Mesodermal cell (in vitro differentiated cells): ENCODE data around the gene DGKG.

Source experiments
- H3K27ac ChIP-seq: 2 replicates; pipeline ENCODE4 v1.7.0; 2013; ENCODE audit warnings: mild to moderate bottlenecking, low read depth, low read length, moderate library complexity; ENCODE audit not compliant: severe bottlenecking
- H3K36me3 ChIP-seq: 2 replicates; pipeline ENCODE4 v1.7.1; 2013; ENCODE audit warnings: mild to moderate bottlenecking, low read length, moderate library complexity; ENCODE audit not compliant: control insufficient read depth, insufficient read depth
- H3K4me1 ChIP-seq: one replicate; pipeline ENCODE4 v1.7.1; 2013; ENCODE audit warnings: mild to moderate bottlenecking, low read length; ENCODE audit not compliant: insufficient read depth, control insufficient read depth, poor library complexity, severe bottlenecking
- H3K4me3 ChIP-seq: 2 replicates; pipeline ENCODE4 v1.7.0; 2013; ENCODE audit warnings: low read length, control low read depth, mild to moderate bottlenecking; ENCODE audit not compliant: insufficient read depth, poor library complexity, severe bottlenecking; ENCODE audit errors: extremely low read depth
- H3K9me3 ChIP-seq: 2 replicates; pipeline ENCODE4 v1.7.1; 2013; ENCODE audit warnings: mild to moderate bottlenecking, low read length, moderate library complexity; ENCODE audit not compliant: control insufficient read depth
- WGBS, 2 experiments: methylation state at CpG; one replicate each; pipeline ENCODE4 v1.1.5; 2013; ENCODE audit warnings: missing lambda C conversion rate in 2 of 2; ENCODE audit not compliant: insufficient coverage in 2 of 2; 5-methylcytosine and 5-hydroxymethylcytosine counted together

Gene DGKG

GRCh38 chr3:186317478-186317877, 44.6 kb downstream of the DGKG start:
- no peaks in the 10 kb centered on the region for H3K36me3 ChIP-seq
- no peak overlapping the region for H3K4me3 ChIP-seq
- H3K27ac ChIP-seq = no peak overlapping the region
- 94 to 96% methylated on average over 4 to 7 of the region's 7 CpGs for WGBS, 2 experiments
- H3K9me3 ChIP-seq = no peaks in the 10 kb centered on the region
- peaks cover 14% of the 10 kb centered on the region for H3K4me1 ChIP-seq

DNA sequence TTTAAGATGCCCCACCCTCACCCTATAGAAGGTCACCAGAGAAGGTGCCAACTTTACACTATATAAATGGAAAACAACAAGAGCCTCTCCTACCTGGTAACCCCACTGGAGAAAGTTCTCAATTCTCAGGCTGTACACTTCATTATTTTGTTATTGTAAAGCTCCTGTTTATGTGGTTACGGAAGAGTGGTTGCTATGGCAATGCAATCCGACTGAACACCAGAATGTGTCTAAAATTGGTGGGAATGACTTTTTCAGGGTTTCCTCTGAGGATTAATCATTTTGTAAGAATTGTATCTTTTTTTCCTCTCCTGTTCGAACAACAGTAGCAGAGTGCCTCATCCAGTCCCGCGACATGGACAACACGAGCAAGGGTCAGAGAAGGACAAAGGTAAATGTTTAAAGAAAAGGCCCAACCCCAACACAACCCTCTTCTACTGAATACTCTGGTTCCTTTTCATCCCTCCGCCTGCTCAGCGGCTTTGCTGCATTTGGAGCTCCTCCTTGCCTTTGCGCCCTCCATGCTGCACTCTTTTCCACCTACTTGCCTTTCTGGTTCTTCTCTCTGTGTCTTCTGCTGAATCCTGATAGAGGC, 45.3 kb downstream of the DGKG start:
- H3K4me1 ChIP-seq = peaks cover 14% of the 10 kb centered on the region
- WGBS, 2 experiments = 89 to 98% methylated on average over 5 of the region's 9 CpGs
- no peaks in the 10 kb centered on the region for H3K36me3 ChIP-seq
- H3K9me3 ChIP-seq = no peaks in the 10 kb centered on the region
- H3K4me3 ChIP-seq = no peak overlapping the region
- no peak overlapping the region for H3K27ac ChIP-seq

- peaks cover 12% of the 10 kb centered on the region for H3K4me1 ChIP-seq
- 95 to 98% methylated on average over 3 to 4 of the region's 5 CpGs for WGBS, 2 experiments
- no peaks in the 10 kb centered on the region for H3K36me3 ChIP-seq
- H3K9me3 ChIP-seq = no peaks in the 10 kb centered on the region
- H3K4me3 ChIP-seq = no peak overlapping the region
- H3K27ac ChIP-seq = no peak overlapping the region
Measured at GRCh38 chr3:186315581-186316354, 46.3 kb downstream of the DGKG start.

- 88 to 100% methylated on average over 1 of the region's 3 CpGs for WGBS, 2 experiments
- no peaks in the 10 kb centered on the region for H3K9me3 ChIP-seq
- H3K36me3 ChIP-seq = no peaks in the 10 kb centered on the region
- peaks cover 7% of the 10 kb centered on the region for H3K4me1 ChIP-seq
- no peak overlapping the region for H3K27ac ChIP-seq
- H3K4me3 ChIP-seq = no peak overlapping the region
Measured at GRCh38 chr3:186314896-186315295, 47.1 kb downstream of the DGKG start.

GRCh38 chr3:186311441-186311840, 50.6 kb downstream of the DGKG start:
- H3K36me3 ChIP-seq = no peaks in the 10 kb centered on the region
- 51 to 61% methylated on average over 2 of the region's 3 CpGs for WGBS, 2 experiments
- H3K4me1 ChIP-seq = no peaks in the 10 kb centered on the region
- H3K9me3 ChIP-seq = no peaks in the 10 kb centered on the region
- H3K4me3 ChIP-seq = no peak overlapping the region
- no peak overlapping the region for H3K27ac ChIP-seq

- H3K4me3 ChIP-seq = no peak overlapping the region
- no peak overlapping the region for H3K27ac ChIP-seq
- WGBS, 2 experiments = no CpG with 5 or more reads among the region's 1 CpG
- no peaks in the 10 kb centered on the region for H3K36me3 ChIP-seq
- peaks cover 15% of the 10 kb centered on the region for H3K4me1 ChIP-seq
- H3K9me3 ChIP-seq = no peaks in the 10 kb centered on the region
Measured at GRCh38 chr3:186308549-186308948, 53.5 kb downstream of the DGKG start.

- H3K9me3 ChIP-seq = no peaks in the 10 kb centered on the region
- H3K4me3 ChIP-seq = no peak overlapping the region
- no peak overlapping the region for H3K27ac ChIP-seq
- WGBS, 2 experiments = no CpG with 5 or more reads among the region's 3 CpGs
- H3K4me1 ChIP-seq = peaks cover 17% of the 10 kb centered on the region
- H3K36me3 ChIP-seq = no peaks in the 10 kb centered on the region
Measured at GRCh38 chr3:186307594-186308221, 54.3 kb downstream of the DGKG start.

- 58 to 89% methylated on average over 2 of the region's 2 CpGs for WGBS, 2 experiments
- Histone ChIP-seq H3K27ac (no peak overlapping the region), H3K36me3 (no peaks in the 10 kb centered on the region), H3K4me3 (no peak overlapping the region), H3K9me3 (no peaks in the 10 kb centered on the region), H3K4me1 (peaks cover 17% of the 10 kb centered on the region)
Measured at GRCh38 chr3:186305286-186305685, 56.7 kb downstream of the DGKG start.

GRCh38 chr3:186303965-186304364, 58.1 kb downstream of the DGKG start:
- WGBS, 2 experiments = 0 to 15% methylated on average over 3 to 8 of the region's 11 CpGs
- Histone ChIP-seq H3K27ac (no peak overlapping the region), H3K4me3 (no peak overlapping the region), H3K9me3 (no peaks in the 10 kb centered on the region), H3K4me1 (peaks cover 20% of the 10 kb centered on the region), H3K36me3 (no peaks in the 10 kb centered on the region)

DNA sequence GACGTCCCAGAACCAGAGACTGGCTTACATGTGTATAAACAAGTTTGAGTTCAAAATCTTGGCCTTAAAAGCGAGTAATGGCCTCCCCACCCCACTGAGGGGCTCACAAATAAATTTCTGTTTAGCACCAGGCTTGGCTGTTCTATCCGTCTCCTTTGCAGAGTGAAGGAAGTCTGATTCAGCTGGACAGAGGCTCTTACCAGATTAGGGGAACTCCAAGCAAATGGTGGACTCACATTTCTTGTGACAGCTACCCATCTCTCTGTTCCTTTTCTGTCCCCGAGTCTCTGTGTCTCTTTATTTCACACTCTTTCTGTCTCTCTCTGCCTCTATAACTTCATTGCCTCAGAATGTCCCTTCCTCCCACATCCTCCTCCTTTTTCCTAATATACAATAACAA, 62.7 kb downstream of the DGKG start:
- no peaks in the 10 kb centered on the region for H3K36me3 ChIP-seq
- H3K9me3 ChIP-seq = no peaks in the 10 kb centered on the region
- H3K4me1 ChIP-seq = peaks cover 14% of the 10 kb centered on the region
- no peak overlapping the region for H3K4me3 ChIP-seq
- H3K27ac ChIP-seq = no peak overlapping the region
- 86 to 93% methylated on average over 3 to 4 of the region's 4 CpGs for WGBS, 2 experiments

GRCh38 chr3:186298876-186299275, 63.2 kb downstream of the DGKG start:
- H3K4me3 ChIP-seq = no peak overlapping the region
- H3K9me3 ChIP-seq = no peaks in the 10 kb centered on the region
- WGBS, 2 experiments = 50 to 90% methylated on average over 1 to 2 of the region's 2 CpGs

More at GRCh38 chr3:186298876-186299275, 63.2 kb downstream of the DGKG start:
- Histone ChIP-seq H3K27ac (no peak overlapping the region), H3K36me3 (no peaks in the 10 kb centered on the region), H3K4me1 (peaks cover 13% of the 10 kb centered on the region)
